Gastrocnemius medialis (tissue), 4 donors: ENCODE measurements around the gene SLC39A3. TPM values are rescaled to one million over a fixed set of nuclear protein-coding genes. Genes with fewer than 3 reads are reported as not detected.

Experiments used
- ATAC-seq, 2 donors: fragments of 150-250 bp; one replicate each; pipeline ENCODE4 v1.9.1; 2016
- DNase-seq, 2 donors: peaks; one replicate each; pipeline ENCODE4 v3.0.0-alpha.2; 2019
- H3K27ac ChIP-seq, 4 donors: fragments of 200-600 bp; sonication (generic); 1 replicate in 1 of 4; 2 replicates in 3 of 4; pipeline ENCODE4 v1.5.1; 2016 to 2018; ENCODE audit warnings: mild to moderate bottlenecking in 2 of 4, moderate library complexity in 1 of 4
- H3K27me3 ChIP-seq, 3 donors: fragments of 200-600 bp; sonication (generic) in 2 of 3; 1 replicate in 1 of 3; 2 replicates in 2 of 3; pipeline versions ENCODE4 v1.5.1 to v1.6.0; 2016 to 2019; ENCODE audit warnings: mild to moderate bottlenecking in 1 of 3, moderate library complexity in 1 of 3
- H3K36me3 ChIP-seq, 2 donors: fragments of 200-600 bp; sonication (generic) in 1 of 2; one replicate each; pipeline ENCODE4 v1.5.1; 2017 to 2018
- H3K4me1 ChIP-seq, 2 donors: fragments of 200-600 bp; sonication (generic) in 1 of 2; one replicate each; pipeline ENCODE4 v1.5.1; 2016 to 2017; ENCODE audit warnings: mild to moderate bottlenecking in 2 of 2
- H3K4me3 ChIP-seq, 4 donors: fragments of 200-600 bp; sonication (generic) in 3 of 4; 1 replicate in 1 of 4; 2 replicates in 3 of 4; pipeline ENCODE4 v1.5.1; 2016 to 2019; ENCODE audit warnings: mild to moderate bottlenecking in 2 of 4
- H3K9me3 ChIP-seq, 3 donors: fragments of 200-600 bp; sonication (generic) in 2 of 3; 1 replicate in 1 of 3; 2 replicates in 2 of 3; pipeline ENCODE4 v1.5.1; 2016 to 2019
- CTCF ChIP-seq, 5 experiments: fragments of 450-650 bp in 3 of 5; fragments of 200-600 bp in 2 of 5; sonication (generic) in 2 of 5; IDR thresholded peaks in 4 of 5; conservative IDR thresholded peaks in 1 of 5; 1 replicate in 4 of 5; 2 replicates in 1 of 5; pipeline ENCODE4 v1.5.1; 2016 to 2019; ENCODE audit warnings: antibody characterized with exemption in 5 of 5, mild to moderate bottlenecking in 3 of 5, moderate library complexity in 3 of 5
- POLR2A ChIP-seq, 2 donors: fragments of 450-650 bp; IDR thresholded peaks; one replicate each; pipeline ENCODE4 v1.6.1; 2017; ENCODE audit warnings: antibody characterized with exemption in 2 of 2, mild to moderate bottlenecking in 2 of 2, moderate library complexity in 2 of 2
- in situ Hi-C, 4 donors: fragments of 200-750 bp; cut with MboI; loops; one replicate each; pipeline versions ENCODE4 v1.15.0 to v1.8.0; 2017; ENCODE audit warnings: low sequenced_read_pairs in 4 of 4
- intact Hi-C: fragments of 100-400 bp; cut with DNase I; formaldehyde crosslinking; loops from one replicate; pipeline ENCODE4 v1.15.1; 2023; ENCODE audit warnings: low total_unique reads
- total RNA-seq, 4 donors: library from RNA; depleted of rRNA; stranded (reverse); fragments of >200 nt; gene quantifications; one replicate each; pipeline versions ENCODE4 v1.1.0 to v1.2.3, GENCODE V29; 2016

The SLC39A3 gene
- total RNA-seq, 4 donors from 2014 or later, result 23.1 to 60.9 (median 27.1) TPM

DNA sequence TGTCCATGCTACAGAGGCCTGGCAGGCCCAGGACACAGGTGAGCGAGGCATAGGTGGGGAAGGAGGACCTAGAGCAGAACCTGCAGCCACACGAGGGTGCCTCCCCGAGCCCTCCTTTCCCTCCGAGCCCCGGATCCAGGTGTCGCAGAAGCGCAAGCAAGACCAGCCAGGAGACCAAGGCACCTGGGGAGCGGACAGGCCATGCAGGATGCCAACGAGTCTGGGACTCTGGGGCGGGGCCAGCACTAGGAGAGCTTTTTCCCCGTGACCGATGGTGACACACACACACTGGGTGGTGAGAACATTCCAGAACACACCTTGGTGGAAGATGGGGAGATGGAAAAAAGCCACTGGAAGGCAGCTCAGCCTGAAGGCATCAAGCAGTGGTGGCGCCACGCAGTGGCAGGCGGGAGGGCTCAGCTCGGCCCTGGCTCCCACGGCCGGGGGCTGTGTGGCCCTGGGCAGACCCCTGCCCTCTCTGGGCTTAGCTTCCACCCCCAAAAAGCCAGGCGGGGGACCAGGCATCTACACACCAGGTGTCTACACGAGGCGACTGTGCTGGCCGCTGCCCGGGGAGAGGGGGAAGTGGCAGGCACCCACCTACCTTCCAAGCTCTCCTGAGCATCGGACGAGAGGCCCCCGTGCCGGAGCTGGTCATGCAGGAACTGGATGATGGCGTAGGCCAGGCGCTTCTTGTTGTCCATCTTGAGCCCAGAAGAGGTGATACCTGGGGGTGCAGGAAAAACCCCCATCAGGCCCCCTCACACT lies 28.7 kb upstream of the SLC39A3 start:
- in situ Hi-C loops, result no loop called here
- TF ChIP-seq POLR2A (IDR thresholded peaks at IDR 0.05) (no peak), CTCF (IDR thresholded peaks at IDR 0.05 in 4 of 5, conservative IDR thresholded peaks at IDR 0.05 in 1 of 5) (no peak)
- no peak overlapping the region for H3K27ac ChIP-seq
- H3K4me1 ChIP-seq, result peaks cover 21 to 35% of the 10 kb centered on the region in 2 donors
- H3K9me3 ChIP-seq, result no peaks in the 10 kb centered on the region
- no peak for DNase-seq
- no peak for ATAC-seq
- intact Hi-C loops, result no loop called here
- H3K27me3 ChIP-seq, result no peaks in the 10 kb centered on the region
- peaks cover 0 to 42% of the 10 kb centered on the region in 2 donors for H3K36me3 ChIP-seq
- no peak overlapping the region for H3K4me3 ChIP-seq

DNA sequence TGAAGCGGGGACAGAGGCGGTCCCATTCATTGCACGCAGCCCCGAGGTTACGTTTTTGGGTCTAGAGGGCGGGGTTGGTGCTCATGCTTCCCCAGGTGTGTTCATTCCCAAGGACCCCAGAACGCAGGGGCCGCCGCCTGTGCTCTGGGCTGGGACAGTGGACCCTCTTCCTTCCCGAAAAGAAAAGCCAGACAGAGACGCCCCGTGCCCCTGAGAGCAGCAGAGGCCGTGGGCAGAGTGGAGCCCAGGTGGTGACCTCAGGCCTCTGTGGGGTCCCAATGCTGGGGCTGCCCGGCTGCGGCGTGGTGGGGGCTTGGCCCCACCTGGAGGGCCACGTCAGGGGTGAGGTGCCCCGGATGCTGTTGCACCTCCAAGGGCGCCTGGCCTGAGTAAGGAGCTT lies 27.9 kb upstream of the SLC39A3 start:
- H3K36me3 ChIP-seq, result peaks cover 0 to 51% of the 10 kb centered on the region in 2 donors
- in situ Hi-C loops, result no loop called here
- H3K4me3 ChIP-seq, result no peak overlapping the region
- intact Hi-C loops, result no loop called here
- ATAC-seq (no peak), DNase-seq (no peak)
- H3K27ac ChIP-seq, result no peak overlapping the region
- H3K4me1 ChIP-seq, result peaks cover 21 to 35% of the 10 kb centered on the region in 2 donors
- no peaks in the 10 kb centered on the region for H3K27me3 ChIP-seq
- TF ChIP-seq POLR2A (IDR thresholded peaks at IDR 0.05) (no peak), CTCF (IDR thresholded peaks at IDR 0.05 in 4 of 5, conservative IDR thresholded peaks at IDR 0.05 in 1 of 5) (no peak)
- no peaks in the 10 kb centered on the region for H3K9me3 ChIP-seq

- in situ Hi-C loops, result no loop called here
- intact Hi-C loops, result no loop called here
- no peak overlapping the region for H3K27ac ChIP-seq
- peaks cover 0 to 60% of the 10 kb centered on the region in 2 donors for H3K36me3 ChIP-seq
- H3K4me3 ChIP-seq, result no peak overlapping the region
- DNase-seq (no peak), ATAC-seq (no peak)
- no peaks in the 10 kb centered on the region for H3K27me3 ChIP-seq
- peaks cover 19 to 28% of the 10 kb centered on the region in 2 donors for H3K4me1 ChIP-seq
- no peak for TF ChIP-seq POLR2A (IDR thresholded peaks at IDR 0.05)
- TF ChIP-seq CTCF (IDR thresholded peaks at IDR 0.05 in 4 of 5, conservative IDR thresholded peaks at IDR 0.05 in 1 of 5), result no peak
- H3K9me3 ChIP-seq, result no peaks in the 10 kb centered on the region
Measured at GRCh38 chr19:2766594-2767372, 27.0 kb upstream of the SLC39A3 start.

DNA sequence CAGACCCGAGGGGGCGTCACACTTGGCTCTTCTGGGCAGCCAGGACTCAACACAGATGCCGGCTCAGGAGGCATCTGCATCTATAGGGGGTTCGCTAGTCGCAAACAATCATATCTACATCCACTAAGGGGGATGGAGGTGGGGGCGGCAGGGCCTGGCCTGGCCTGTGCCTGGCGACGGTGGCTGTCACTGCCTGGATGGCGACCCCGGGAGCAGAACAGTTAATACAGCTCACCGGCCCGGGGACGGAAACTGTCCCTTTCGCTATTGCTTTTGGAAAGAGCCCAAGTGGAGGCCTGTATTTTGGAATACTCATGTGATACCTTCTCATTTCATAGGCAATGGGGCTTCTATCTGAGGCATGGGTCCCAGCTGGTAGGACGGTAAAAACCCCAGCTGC lies 25.6 kb upstream of the SLC39A3 start:
- no peaks in the 10 kb centered on the region for H3K27me3 ChIP-seq
- H3K36me3 ChIP-seq, result peaks cover 0 to 70% of the 10 kb centered on the region in 2 donors
- H3K4me1 ChIP-seq, result peaks cover 6 to 14% of the 10 kb centered on the region in 2 donors
- intact Hi-C loops (no loop called here), in situ Hi-C loops (no loop called here)
- ATAC-seq, result no peak
- no peak overlapping the region for H3K27ac ChIP-seq
- DNase-seq, result no peak
- H3K4me3 ChIP-seq, result no peak overlapping the region
- TF ChIP-seq POLR2A (IDR thresholded peaks at IDR 0.05) (no peak), CTCF (IDR thresholded peaks at IDR 0.05 in 4 of 5, conservative IDR thresholded peaks at IDR 0.05 in 1 of 5) (no peak)
- H3K9me3 ChIP-seq, result no peaks in the 10 kb centered on the region
